ENCODE measurements around the gene BRD9.
"Not testable (repeated sequence)": the region's sequence is repeated elsewhere in the genome, so short reads cannot be mapped to it uniquely, and the experiment has no call there.

The BRD9 gene

GRCh38 chr5:922436-923280 lies 30.1 kb upstream of the BRD9 start:
- no peak for DNase-seq (ENCODE audit: low read depth)

- DNase-seq (ENCODE audit: low read depth), result no peak
Measured at GRCh38 chr5:921456-922435, 29.1 kb upstream of the BRD9 start.

- DNase-seq (ENCODE audit: low read depth), result no peak
Measured at GRCh38 chr5:920321-920720, 27.7 kb upstream of the BRD9 start.

- DNase-seq (ENCODE audit: low read depth), result no peak
Measured at GRCh38 chr5:919356-920000, 26.9 kb upstream of the BRD9 start.

GRCh38 chr5:918717-919116 lies 26.1 kb upstream of the BRD9 start:
- DNase-seq (ENCODE audit: low read depth), result not testable (repeated sequence)

- no peak for DNase-seq (ENCODE audit: low read depth)
Measured at GRCh38 chr5:916441-917293, 24.1 kb upstream of the BRD9 start.

GRCh38 chr5:915946-916345 lies 23.3 kb upstream of the BRD9 start:
- DNase-seq (ENCODE audit: low read depth), result no peak

- DNase-seq (ENCODE audit: low read depth), result not testable (repeated sequence)
Measured at GRCh38 chr5:915346-915745, 22.7 kb upstream of the BRD9 start.

- DNase-seq (ENCODE audit: low read depth), result no peak
Measured at GRCh38 chr5:914612-915011, 22.0 kb upstream of the BRD9 start.

- DNase-seq (ENCODE audit: low read depth), result no peak
Measured at GRCh38 chr5:914174-914573, 21.6 kb upstream of the BRD9 start.

- DNase-seq (ENCODE audit: low read depth), result peak; percentile 57
Measured at GRCh38 chr5:912280-913091, 19.9 kb upstream of the BRD9 start.

GRCh38 chr5:911601-912000 lies 19.0 kb upstream of the BRD9 start:
- no peak for DNase-seq (ENCODE audit: low read depth)

GRCh38 chr5:910769-911160 lies 18.2 kb upstream of the BRD9 start:
- no peak for DNase-seq (ENCODE audit: low read depth)

- no peak for DNase-seq (ENCODE audit: low read depth)
Measured at GRCh38 chr5:909994-910768, 17.6 kb upstream of the BRD9 start.

GRCh38 chr5:909086-909485 lies 16.5 kb upstream of the BRD9 start:
- DNase-seq (ENCODE audit: low read depth), result no peak

GRCh38 chr5:908172-908571 lies 15.6 kb upstream of the BRD9 start:
- no peak for DNase-seq (ENCODE audit: low read depth)

GRCh38 chr5:907366-907910 lies 14.8 kb upstream of the BRD9 start:
- DNase-seq (ENCODE audit: low read depth), result no peak

- DNase-seq (ENCODE audit: low read depth), result no peak
Measured at GRCh38 chr5:905139-905642, 12.6 kb upstream of the BRD9 start.

- DNase-seq (ENCODE audit: low read depth), result no peak
Measured at GRCh38 chr5:903756-904096, 11.1 kb upstream of the BRD9 start.
